ENCODE data around the gene TTN. TPM values are rescaled to one million over a fixed set of nuclear protein-coding genes. Genes with fewer than 3 reads are reported as not detected.

TTN gene
- total RNA-seq, 1 experiment from 2014 or later = 0.13 TPM

DNA sequence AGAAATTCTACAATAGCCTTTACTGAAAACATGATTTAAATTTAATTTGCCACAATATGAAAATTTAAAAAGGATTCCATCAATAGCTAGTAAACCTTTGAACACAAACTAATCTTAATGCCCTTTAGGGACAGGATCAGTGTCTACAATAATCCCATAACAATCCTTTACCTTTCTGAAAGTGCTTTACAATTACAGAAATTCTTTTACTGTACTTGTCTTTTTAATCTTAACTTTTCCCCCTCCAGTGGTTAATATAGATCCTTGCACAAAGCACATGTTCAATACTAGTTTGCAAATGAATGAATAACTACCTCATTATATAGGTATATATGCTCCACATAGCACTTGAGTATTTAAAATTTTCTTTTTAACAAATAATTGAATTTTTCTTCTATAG lies 204.3 kb downstream of the TTN start:
- Histone ChIP-seq H3K4me3 (ENCODE audit: low read depth in 2 of 2, low read length in 2 of 2) (no peak overlapping the region), H3K4me1 (ENCODE audit: control insufficient read depth, insufficient read depth, low read length) (no peaks in the 10 kb centered on the region), H3K27ac (ENCODE audit: low read length) (no peak overlapping the region), H3K9me3 (ENCODE audit: control insufficient read depth, insufficient read depth, low read depth, low read length) (no peaks in the 10 kb centered on the region), H3K36me3 (ENCODE audit: control insufficient read depth, insufficient read depth, low read length) (no peaks in the 10 kb centered on the region), H3K27me3 (ENCODE audit: control insufficient read depth, insufficient read depth, low read length) (no peaks in the 10 kb centered on the region)
- no TSS peak for BruUV-seq (replicated peaks)
- DNase-seq (ENCODE audit: low read depth, low spot score) = no peak
- CTCF ChIA-PET = no interaction called here
- intact Hi-C loops (cut with micrococcal nuclease; ENCODE audit: unreplicated experiment) = no loop called here
- ATAC-seq = no peak
- in situ Hi-C loops (cut with HindIII; ENCODE audit: low pct_unique_long_range_greater_than_20kb, low sequenced_read_pairs) = no loop called here
- POLR2A ChIA-PET = no interaction called here
- TF ChIP-seq, protein P1, sequence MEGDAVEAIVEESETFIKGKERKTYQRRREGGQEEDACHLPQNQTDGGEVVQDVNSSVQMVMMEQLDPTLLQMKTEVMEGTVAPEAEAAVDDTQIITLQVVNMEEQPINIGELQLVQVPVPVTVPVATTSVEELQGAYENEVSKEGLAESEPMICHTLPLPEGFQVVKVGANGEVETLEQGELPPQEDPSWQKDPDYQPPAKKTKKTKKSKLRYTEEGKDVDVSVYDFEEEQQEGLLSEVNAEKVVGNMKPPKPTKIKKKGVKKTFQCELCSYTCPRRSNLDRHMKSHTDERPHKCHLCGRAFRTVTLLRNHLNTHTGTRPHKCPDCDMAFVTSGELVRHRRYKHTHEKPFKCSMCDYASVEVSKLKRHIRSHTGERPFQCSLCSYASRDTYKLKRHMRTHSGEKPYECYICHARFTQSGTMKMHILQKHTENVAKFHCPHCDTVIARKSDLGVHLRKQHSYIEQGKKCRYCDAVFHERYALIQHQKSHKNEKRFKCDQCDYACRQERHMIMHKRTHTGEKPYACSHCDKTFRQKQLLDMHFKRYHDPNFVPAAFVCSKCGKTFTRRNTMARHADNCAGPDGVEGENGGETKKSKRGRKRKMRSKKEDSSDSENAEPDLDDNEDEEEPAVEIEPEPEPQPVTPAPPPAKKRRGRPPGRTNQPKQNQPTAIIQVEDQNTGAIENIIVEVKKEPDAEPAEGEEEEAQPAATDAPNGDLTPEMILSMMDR (IDR thresholded peaks at IDR 0.05) = no peak
- no peak for TF ChIP-seq TCF7L2 (IDR thresholded peaks at IDR 0.05; ENCODE audit: low read depth, low read length)
- no peak for TF ChIP-seq SIN3A (IDR thresholded peaks at IDR 0.05; ENCODE audit: borderline replicate concordance, insufficient read depth, low read depth, low read length)
- TF ChIP-seq POLR2AphosphoS5 (IDR thresholded peaks at IDR 0.05; ENCODE audit: low read depth, low read length) = no peak
- TF ChIP-seq, protein P2, sequence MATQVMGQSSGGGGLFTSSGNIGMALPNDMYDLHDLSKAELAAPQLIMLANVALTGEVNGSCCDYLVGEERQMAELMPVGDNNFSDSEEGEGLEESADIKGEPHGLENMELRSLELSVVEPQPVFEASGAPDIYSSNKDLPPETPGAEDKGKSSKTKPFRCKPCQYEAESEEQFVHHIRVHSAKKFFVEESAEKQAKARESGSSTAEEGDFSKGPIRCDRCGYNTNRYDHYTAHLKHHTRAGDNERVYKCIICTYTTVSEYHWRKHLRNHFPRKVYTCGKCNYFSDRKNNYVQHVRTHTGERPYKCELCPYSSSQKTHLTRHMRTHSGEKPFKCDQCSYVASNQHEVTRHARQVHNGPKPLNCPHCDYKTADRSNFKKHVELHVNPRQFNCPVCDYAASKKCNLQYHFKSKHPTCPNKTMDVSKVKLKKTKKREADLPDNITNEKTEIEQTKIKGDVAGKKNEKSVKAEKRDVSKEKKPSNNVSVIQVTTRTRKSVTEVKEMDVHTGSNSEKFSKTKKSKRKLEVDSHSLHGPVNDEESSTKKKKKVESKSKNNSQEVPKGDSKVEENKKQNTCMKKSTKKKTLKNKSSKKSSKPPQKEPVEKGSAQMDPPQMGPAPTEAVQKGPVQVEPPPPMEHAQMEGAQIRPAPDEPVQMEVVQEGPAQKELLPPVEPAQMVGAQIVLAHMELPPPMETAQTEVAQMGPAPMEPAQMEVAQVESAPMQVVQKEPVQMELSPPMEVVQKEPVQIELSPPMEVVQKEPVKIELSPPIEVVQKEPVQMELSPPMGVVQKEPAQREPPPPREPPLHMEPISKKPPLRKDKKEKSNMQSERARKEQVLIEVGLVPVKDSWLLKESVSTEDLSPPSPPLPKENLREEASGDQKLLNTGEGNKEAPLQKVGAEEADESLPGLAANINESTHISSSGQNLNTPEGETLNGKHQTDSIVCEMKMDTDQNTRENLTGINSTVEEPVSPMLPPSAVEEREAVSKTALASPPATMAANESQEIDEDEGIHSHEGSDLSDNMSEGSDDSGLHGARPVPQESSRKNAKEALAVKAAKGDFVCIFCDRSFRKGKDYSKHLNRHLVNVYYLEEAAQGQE (IDR thresholded peaks at IDR 0.05; ENCODE audit: insufficient read depth in 1 of 2, low read depth in 2 of 2, low read length in 1 of 2) = no peak

DNA sequence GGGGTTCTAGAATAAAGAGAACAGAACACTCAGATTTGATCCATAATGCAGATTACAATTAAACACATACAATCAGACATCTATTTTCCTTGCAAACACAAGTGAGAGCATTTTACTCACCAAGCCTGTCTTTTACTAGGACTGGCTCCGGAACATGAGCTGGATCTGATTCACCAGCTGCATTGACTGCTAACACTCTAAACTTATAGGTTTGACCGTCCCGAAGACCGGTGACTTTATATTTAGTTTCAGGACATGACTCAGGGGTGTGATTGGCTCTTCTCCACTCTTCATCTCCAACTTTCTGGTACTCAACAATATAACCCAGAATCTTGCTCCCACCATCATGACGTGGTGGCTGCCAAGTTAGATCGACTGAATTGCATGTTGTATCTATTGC lies 214.6 kb downstream of the TTN start:
- TF ChIP-seq, protein P1 (IDR thresholded peaks at IDR 0.05) = no peak
- TF ChIP-seq POLR2AphosphoS5 (IDR thresholded peaks at IDR 0.05; ENCODE audit: low read depth, low read length) (no peak), TCF7L2 (IDR thresholded peaks at IDR 0.05; ENCODE audit: low read depth, low read length) (no peak), SIN3A (IDR thresholded peaks at IDR 0.05; ENCODE audit: borderline replicate concordance, insufficient read depth, low read depth, low read length) (no peak)
- TF ChIP-seq, protein P2 (IDR thresholded peaks at IDR 0.05; ENCODE audit: insufficient read depth in 1 of 2, low read depth in 2 of 2, low read length in 1 of 2) = no peak
- Histone ChIP-seq H3K9me3 (ENCODE audit: control insufficient read depth, insufficient read depth, low read depth, low read length) (no peaks in the 10 kb centered on the region), H3K36me3 (ENCODE audit: control insufficient read depth, insufficient read depth, low read length) (no peaks in the 10 kb centered on the region), H3K27ac (ENCODE audit: low read length) (no peak overlapping the region), H3K4me3 (ENCODE audit: low read depth in 2 of 2, low read length in 2 of 2) (no peak overlapping the region), H3K4me1 (ENCODE audit: control insufficient read depth, insufficient read depth, low read length) (no peaks in the 10 kb centered on the region), H3K27me3 (ENCODE audit: control insufficient read depth, insufficient read depth, low read length) (no peaks in the 10 kb centered on the region)
- ChIA-PET POLR2A (interaction anchor here (0.5 kb wide), 1 partner anchor 1478 kb away, joined by 4 read pairs; no protein-coding TSS in a partner anchor), CTCF (no interaction called here)
- in situ Hi-C loops (cut with HindIII; ENCODE audit: low pct_unique_long_range_greater_than_20kb, low sequenced_read_pairs) = no loop called here
- intact Hi-C loops (cut with micrococcal nuclease; ENCODE audit: unreplicated experiment) = no loop called here
- ATAC-seq = no peak
- DNase-seq (ENCODE audit: low read depth, low spot score) = no peak
- BruUV-seq (replicated peaks) = no TSS peak

Data from Panc1 (cell line).